Lung (tissue), 16 donors: ENCODE measurements around the gene CIAO1. TPM values are rescaled to one million over a fixed set of nuclear protein-coding genes. Genes with fewer than 3 reads are reported as not detected.
"Not testable (repeated sequence)": the region's sequence is repeated elsewhere in the genome, so short reads cannot be mapped to it uniquely, and the experiment has no call there.

Source experiments
- ATAC-seq: fragments of 200-7000 bp; cut with Tn5 transposase; one replicate; pipeline ENCODE4 v1.9.1; 2020; ENCODE audit warnings: moderate number of reproducible peaks; ENCODE audit not compliant: insufficient read depth, low FRiP score
- DNase-seq, 3 donors: peaks; one replicate each; pipeline ENCODE4 v3.0.0-alpha.2; 2013 to 2017
- H3K27ac ChIP-seq, 2 donors: one replicate each; pipeline ENCODE4 v1.5.1; 2013; ENCODE audit warnings: mild to moderate bottlenecking in 2 of 2, moderate library complexity in 2 of 2, control low read depth in 1 of 2, inconsistent platforms in 1 of 2, low read depth in 1 of 2, low read length in 1 of 2
- H3K27me3 ChIP-seq, 3 donors: one replicate each; pipeline ENCODE4 v1.5.1; 2013; ENCODE audit warnings: low read length in 2 of 3; ENCODE audit not compliant: control insufficient read depth in 3 of 3, insufficient read depth in 3 of 3
- H3K36me3 ChIP-seq, 4 donors: one replicate each; pipeline ENCODE4 v1.5.1; 2013; ENCODE audit warnings: low read length in 4 of 4, mild to moderate bottlenecking in 1 of 4, moderate library complexity in 1 of 4; ENCODE audit not compliant: control insufficient read depth in 4 of 4, insufficient read depth in 4 of 4
- H3K4me1 ChIP-seq, 5 donors: one replicate each; pipeline ENCODE4 v1.5.1; 2013; ENCODE audit warnings: low read length in 5 of 5, mild to moderate bottlenecking in 2 of 5, moderate library complexity in 1 of 5; ENCODE audit not compliant: control insufficient read depth in 5 of 5, insufficient read depth in 5 of 5
- H3K4me3 ChIP-seq: one replicate; pipeline ENCODE4 v1.5.1; 2013; ENCODE audit warnings: mild to moderate bottlenecking, control low read depth, moderate library complexity
- H3K9ac ChIP-seq, 2 donors: one replicate each; pipeline ENCODE4 v1.5.1; 2013; ENCODE audit warnings: low read length in 2 of 2, control low read depth in 1 of 2; ENCODE audit not compliant: insufficient read depth in 1 of 2
- H3K9me3 ChIP-seq, 4 donors: one replicate each; pipeline ENCODE4 v1.5.1; 2013; ENCODE audit warnings: low read length in 3 of 4, mild to moderate bottlenecking in 1 of 4, moderate library complexity in 1 of 4; ENCODE audit not compliant: control insufficient read depth in 4 of 4, insufficient read depth in 3 of 4
- CTCF ChIP-seq: IDR thresholded peaks from 2 replicates; pipeline ENCODE4 v1.5.1; 2012; ENCODE audit warnings: mild to moderate bottlenecking; ENCODE audit errors: control extremely low read depth, extremely low read depth
- WGBS, 2 donors: extraction: QIAGEN DNeasy Blood & Tissue Kit; methylation state at CpG; one replicate each; pipeline ENCODE4 v1.1.7; 2013; 5-methylcytosine and 5-hydroxymethylcytosine counted together
- long read RNA-seq, 5 donors: transcript quantifications; one replicate each; lab custom pipeline, GENCODE V29; 2026
- polyA plus RNA-seq, 2 donors: library from polyadenylated mRNA; stranded (reverse); fragments of 200-250 nt; gene quantifications; one replicate each; pipeline ENCODE4 v1.2.1, GENCODE V29; 2013
- total RNA-seq, 2 donors: library from RNA; depleted of rRNA in 1 of 2; stranded (reverse); fragments of >200 nt in 1 of 2; gene quantifications; one replicate each; pipeline ENCODE4 v1.2.1, GENCODE V29; 2014 to 2021
- donor health status: control.
- donor health status: control.
- donor health status: Bipolar disorder and iron deficiency.
- donor health status: healthy.
- donor health status: DM: yes; HTN: yes; CAD: no.

Gene CIAO1
- total RNA-seq: 10 to 100 TPM; 74.2 to 74.3 TPM
- 10 to 100 TPM; 27.9 to 67.7 TPM for polyA plus RNA-seq
- long read RNA-seq, donor 1, transcript CIAO1-203 (7 exons, 1,533 nt): major isoform, 21 of 21 reads
- long read RNA-seq, donor 1, partial matches to known transcripts: 0 of 21 reads
- long read RNA-seq, donor 1, other reads (novel, unspliced or antisense): 0 of 21 reads
- long read RNA-seq, donor 2, transcript CIAO1-203 (7 exons, 1,533 nt): major isoform, 10 of 10 reads
- long read RNA-seq, donor 2, partial matches to known transcripts: 0 of 10 reads
- long read RNA-seq, donor 2, other reads (novel, unspliced or antisense): 0 of 10 reads
- long read RNA-seq, donor 3, transcript CIAO1-203 (7 exons, 1,533 nt): major isoform, 7 of 12 reads
- long read RNA-seq, donor 3, partial matches to known transcripts: 5 of 12 reads
- long read RNA-seq, donor 3, other reads (novel, unspliced or antisense): 0 of 12 reads
- long read RNA-seq, donor 4, transcript CIAO1-203 (7 exons, 1,533 nt): major isoform, 7 of 7 reads
- long read RNA-seq, donor 4, partial matches to known transcripts: 0 of 7 reads
- long read RNA-seq, donor 4, other reads (novel, unspliced or antisense): 0 of 7 reads
- long read RNA-seq, donor 5, transcript CIAO1-203 (7 exons, 1,533 nt): major isoform, 29 of 39 reads
- long read RNA-seq, donor 5, partial matches to known transcripts: 8 of 39 reads
- long read RNA-seq, donor 5, other reads (novel, unspliced or antisense): 0 of 39 reads

- Histone ChIP-seq H3K4me1 (peaks cover 6 to 24% (median 10%) of the 10 kb centered on the region in 5 donors), H3K4me3 (peak within 1 kb of the TSS; percentile 96), H3K27me3 (no peaks in the 10 kb centered on the region), H3K27ac (peak within 1 kb of the TSS; percentile 92), H3K9me3 (no peaks in the 10 kb centered on the region), H3K9ac (peak within 1 kb of the TSS; percentile 63 to 93), H3K36me3 (peaks cover 4 to 22% (median 20%) of the 10 kb centered on the region in 4 donors)
- WGBS, 2 donors: 1% methylated on average over 79 to 81 of the region's 81 CpGs
- peak; percentile 97 for ATAC-seq
- peak; percentile 98 to 99 (median 99) for DNase-seq
- no peak for TF ChIP-seq CTCF
Measured at GRCh38 chr2:96265840-96266679, at the start of gene CIAO1, which contains the start of gene TMEM127. Gene CIAO1 (plus strand): TSS chr2:96266225. CDS start chr2:96266351, 126 bp downstream. Gene TMEM127 (minus strand): TSS chr2:96265997. CDS start chr2:96265381, 616 bp downstream.

DNA sequence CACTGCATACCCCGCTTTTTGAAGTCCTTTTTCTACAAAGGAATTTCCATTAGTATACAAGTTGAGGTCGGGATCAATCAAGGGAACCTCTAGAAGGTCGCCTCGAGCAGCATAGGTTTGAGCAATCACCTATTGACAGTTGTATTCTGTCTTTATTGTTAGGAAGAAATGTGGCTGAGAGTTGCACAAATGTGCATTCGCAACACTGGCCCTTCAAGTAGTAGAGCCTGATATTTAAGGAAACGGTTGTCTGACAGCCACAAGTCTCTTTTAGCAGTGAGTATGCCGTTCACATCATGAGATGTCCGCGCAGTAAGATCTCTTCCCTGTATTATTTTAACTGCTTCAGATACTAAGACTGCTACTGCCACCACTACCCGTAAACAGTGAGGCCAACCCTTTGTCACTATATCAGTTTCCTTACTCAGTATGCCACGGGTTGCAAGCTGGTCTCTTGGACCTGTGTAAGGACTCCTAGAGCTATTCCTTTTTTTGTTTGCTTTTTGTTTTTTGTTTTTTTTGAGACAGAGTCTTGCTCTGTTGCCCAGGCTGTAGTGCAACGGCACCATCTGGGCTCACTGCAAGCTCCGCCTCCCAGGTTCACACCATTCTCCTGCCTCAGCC, 47.4 kb upstream of the CIAO1 start:
- no peaks in the 10 kb centered on the region for H3K4me1 ChIP-seq
- no peak overlapping the region for H3K27ac ChIP-seq
- H3K9me3 ChIP-seq: no peaks in the 10 kb centered on the region
- 54 to 80% methylated on average over 13 of the region's 13 CpGs for WGBS, 2 donors
- TF ChIP-seq CTCF: no peak
- H3K27me3 ChIP-seq: no peaks in the 10 kb centered on the region
- no peak overlapping the region for H3K4me3 ChIP-seq
- DNase-seq (no peak), ATAC-seq (no peak)
- H3K36me3 ChIP-seq: peaks cover 0 to 2% (median 0%) of the 10 kb centered on the region in 4 donors
- H3K9ac ChIP-seq: no peak overlapping the region

- not testable (repeated sequence) for H3K9ac ChIP-seq, ATAC-seq, H3K27me3 ChIP-seq, H3K4me1 ChIP-seq, H3K4me3 ChIP-seq, H3K27ac ChIP-seq, H3K9me3 ChIP-seq, H3K36me3 ChIP-seq, DNase-seq
- WGBS, 2 donors: 96 to 97% methylated on average over 4 of the region's 4 CpGs
Measured at GRCh38 chr2:96219959-96220358, 46.1 kb upstream of the CIAO1 start.

DNA sequence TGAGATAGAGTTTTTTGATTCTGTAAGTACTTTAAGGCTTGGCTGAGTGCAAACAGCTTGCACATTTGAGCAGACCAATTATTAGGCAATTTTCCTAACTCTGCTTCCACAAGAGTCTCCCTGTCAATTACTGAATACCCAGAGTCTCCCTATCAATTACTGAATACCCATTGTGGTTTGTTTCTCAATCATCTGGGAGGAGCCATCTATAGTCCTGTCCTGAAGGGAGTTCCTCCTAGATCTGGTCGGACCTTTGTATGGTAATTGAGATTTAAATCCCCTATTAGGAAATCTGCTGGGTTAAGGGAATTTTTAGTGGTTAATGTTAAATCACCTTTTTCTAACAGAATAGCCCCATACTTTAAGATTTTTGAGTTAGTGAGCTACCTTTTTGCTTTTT, 44.9 kb upstream of the CIAO1 start:
- DNase-seq, H3K9me3 ChIP-seq, ATAC-seq, H3K4me3 ChIP-seq, H3K27me3 ChIP-seq, H3K9ac ChIP-seq, H3K27ac ChIP-seq, H3K4me1 ChIP-seq, H3K36me3 ChIP-seq: not testable (repeated sequence)
- 32 to 54% methylated on average over 1 of the region's 1 CpG for WGBS, 2 donors
